CD14-positive monocyte (primary cell): ENCODE data around the gene F7. TPM values are rescaled to one million over a fixed set of nuclear protein-coding genes. Genes with fewer than 3 reads are reported as not detected.
"Not testable (repeated sequence)": the region's sequence is repeated elsewhere in the genome, so short reads cannot be mapped to it uniquely, and the experiment has no call there.

Experiments used
- DNase-seq, 3 donors: peaks; one replicate each; pipeline ENCODE4 v3.0.0-alpha.2; 2011 to 2022
- H2AFZ ChIP-seq: 2 replicates; pipeline ENCODE4 v1.6.0; 2012; ENCODE audit warnings: mild to moderate bottlenecking, low read depth, low read length, inconsistent platforms; ENCODE audit not compliant: insufficient read depth, poor library complexity, severe bottlenecking
- H3K27ac ChIP-seq, 2 donors: 1 replicate in 1 of 2; 2 replicates in 1 of 2; pipeline ENCODE4 v1.5.1; 2012 to 2013; ENCODE audit warnings: low read length in 2 of 2, control low read depth in 1 of 2, inconsistent platforms in 1 of 2, low read depth in 1 of 2, mild to moderate bottlenecking in 1 of 2
- H3K27me3 ChIP-seq, 2 donors: one replicate each; pipeline versions ENCODE4 v1.6.0 to v1.6.1; 2011 to 2013; ENCODE audit warnings: low read length in 2 of 2; ENCODE audit not compliant: control insufficient read depth in 2 of 2, insufficient read depth in 2 of 2
- H3K36me3 ChIP-seq, 2 donors: replicated peaks in 1 of 2; 1 replicate in 1 of 2; 2 replicates in 1 of 2; pipeline versions ENCODE4 v1.5.1 to v1.6.1; 2012 to 2013; ENCODE audit warnings: low read length in 2 of 2, control low read depth in 1 of 2, inconsistent platforms in 1 of 2, mild to moderate bottlenecking in 1 of 2; ENCODE audit not compliant: insufficient read depth in 2 of 2, control insufficient read depth in 1 of 2
- H3K4me1 ChIP-seq, 2 donors: 1 replicate in 1 of 2; 2 replicates in 1 of 2; pipeline versions ENCODE4 v1.5.1 to v1.6.1; 2012 to 2013; ENCODE audit warnings: low read length in 2 of 2, control low read depth in 1 of 2, inconsistent platforms in 1 of 2, mild to moderate bottlenecking in 1 of 2, moderate library complexity in 1 of 2; ENCODE audit not compliant: insufficient read depth in 2 of 2, control insufficient read depth in 1 of 2
- H3K4me2 ChIP-seq: replicated peaks from 2 replicates; pipeline ENCODE3; 2012; ENCODE audit warnings: low read length, moderate library complexity, mild to moderate bottlenecking; ENCODE audit not compliant: poor library complexity, severe bottlenecking; ENCODE audit errors: extremely low read depth
- H3K4me3 ChIP-seq, 3 experiments: fragments of 200-600 bp in 1 of 3; sonication (generic) in 1 of 3; replicated peaks in 1 of 3; 1 replicate in 2 of 3; 2 replicates in 1 of 3; pipeline ENCODE4 v1.5.1; 2011 to 2013; ENCODE audit warnings: low read length in 3 of 3, mild to moderate bottlenecking in 3 of 3, control low read depth in 2 of 3, low read depth in 2 of 3, inconsistent platforms in 1 of 3, moderate library complexity in 1 of 3
- H3K79me2 ChIP-seq: 2 replicates; pipeline ENCODE4 v1.6.0; 2012; ENCODE audit warnings: mild to moderate bottlenecking, control low read depth, inconsistent platforms, low read length, moderate library complexity; ENCODE audit not compliant: insufficient read depth
- H3K9ac ChIP-seq: 2 replicates; pipeline ENCODE4 v1.6.0; 2017; ENCODE audit warnings: low read length, mild to moderate bottlenecking; ENCODE audit not compliant: insufficient read depth, poor library complexity, severe bottlenecking
- H3K9me3 ChIP-seq, 2 donors: replicated peaks in 1 of 2; 1 replicate in 1 of 2; 2 replicates in 1 of 2; pipeline versions ENCODE4 v1.5.1 to v1.6.1; 2012 to 2013; ENCODE audit warnings: low read length in 2 of 2, control low read depth in 1 of 2; ENCODE audit not compliant: control insufficient read depth in 1 of 2, insufficient read depth in 1 of 2
- H4K20me1 ChIP-seq: 2 replicates; pipeline ENCODE4 v1.6.0; 2012; ENCODE audit warnings: mild to moderate bottlenecking, low read length, control low read depth, moderate library complexity; ENCODE audit not compliant: insufficient read depth
- H3K27ac Mint-ChIP-seq, 7 donors: one replicate each; pipeline ENCODE4 v1.8.0; 2020; ENCODE audit warnings: mild to moderate bottlenecking in 7 of 7, mixed read lengths in 7 of 7, moderate library complexity in 6 of 7, inconsistent platforms in 2 of 7
- H3K27me3 Mint-ChIP-seq, 3 donors: one replicate each; pipeline ENCODE4 v1.8.0; 2021 to 2022; ENCODE audit warnings: low read depth in 3 of 3, mild to moderate bottlenecking in 3 of 3, mixed read lengths in 3 of 3, moderate library complexity in 3 of 3, inconsistent platforms in 1 of 3
- H3K36me3 Mint-ChIP-seq, 2 donors: one replicate each; pipeline ENCODE4 v1.8.0; 2020; ENCODE audit warnings: mixed read lengths in 2 of 2, inconsistent platforms in 1 of 2, mild to moderate bottlenecking in 1 of 2
- H3K4me1 Mint-ChIP-seq: one replicate; pipeline ENCODE4 v1.8.0; 2020; ENCODE audit warnings: mild to moderate bottlenecking, mixed read lengths
- H3K4me3 Mint-ChIP-seq, 2 donors: one replicate each; pipeline ENCODE4 v1.8.0; 2020; ENCODE audit warnings: mild to moderate bottlenecking in 2 of 2, mixed read lengths in 2 of 2, moderate library complexity in 1 of 2
- H3K9me3 Mint-ChIP-seq, 7 donors: one replicate each; pipeline ENCODE4 v1.8.0; 2020 to 2022; ENCODE audit warnings: mixed read lengths in 7 of 7, mild to moderate bottlenecking in 6 of 7, moderate library complexity in 6 of 7, inconsistent platforms in 2 of 7
- WGBS: methylation state at CpG from one replicate; pipeline ENCODE4 v1.1.5; 2013; ENCODE audit warnings: missing lambda C conversion rate; ENCODE audit not compliant: insufficient coverage; 5-methylcytosine and 5-hydroxymethylcytosine counted together
- intact Hi-C, 2 donors: fragments of 100-400 bp; cut with micrococcal nuclease; formaldehyde crosslinking; loops; one replicate each; pipeline versions ENCODE4 v1.15.0 to v1.15.1; 2023
- polyA plus RNA-seq, 3 donors: library from polyadenylated mRNA; depleted of rRNA in 1 of 3; unstranded in 2 of 3; stranded (reverse) in 1 of 3; fragments of 300-500 nt in 2 of 3; fragments of >200 nt in 1 of 3; fragmentation: Illumina TruSeq in 2 of 3; gene quantifications; 1 replicate in 2 of 3; 2 replicates in 1 of 3; pipeline ENCODE4 v1.2.3, GENCODE V29; 2012 to 2021
- TF ChIP-seq, protein P1 (sequence below): fragments of 200-600 bp; IDR thresholded peaks from one replicate; pipeline ENCODE4 v1.8.0; 2022; ENCODE audit warnings: antibody characterized with exemption, mild to moderate bottlenecking

The F7 gene
- polyA plus RNA-seq, 3 donors: not detected

DNA sequence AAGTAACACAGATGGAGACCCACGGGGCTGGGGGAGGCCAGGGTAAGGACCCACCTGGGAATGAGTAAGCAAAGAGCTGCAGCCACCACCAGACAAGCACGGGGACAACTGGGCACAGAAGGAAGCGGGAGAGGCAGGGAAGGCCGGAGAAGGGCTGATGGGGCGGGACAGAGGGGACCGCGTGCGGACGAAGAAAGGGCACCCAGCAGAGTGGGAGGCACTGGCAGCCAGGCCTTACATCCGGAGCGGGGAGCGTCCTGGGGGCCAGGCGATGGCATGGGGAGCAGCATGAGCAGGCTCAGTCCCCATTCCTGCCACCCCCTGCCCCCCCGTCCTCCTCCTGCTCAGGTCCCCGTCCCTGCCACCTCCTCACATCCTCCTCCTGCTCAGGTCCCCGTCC lies 55.8 kb downstream of the F7 start:
- no peak overlapping the region for H3K4me2 ChIP-seq
- no peaks in the 10 kb centered on the region for H4K20me1 ChIP-seq
- no peak overlapping the region for H3K4me3 ChIP-seq
- H3K9ac ChIP-seq: no peak overlapping the region
- H3K36me3 ChIP-seq: no peaks in the 10 kb centered on the region
- H3K27me3 ChIP-seq: peaks cover 0 to 19% of the 10 kb centered on the region in 2 donors
- H3K27ac ChIP-seq: no peak overlapping the region
- H3K4me1 ChIP-seq: no peaks in the 10 kb centered on the region
- Mint-ChIP-seq H3K27ac (peak overlapping the region in 1 of 7 donors; percentile 38), H3K36me3 (no peaks in the 10 kb centered on the region), H3K27me3 (peaks cover 33 to 52% (median 50%) of the 10 kb centered on the region in 3 donors), H3K4me1 (no peaks in the 10 kb centered on the region), H3K9me3 (peaks cover 0 to 6% (median 1%) of the 10 kb centered on the region in 7 donors), H3K4me3 (peak overlapping the region in 1 of 2 donors; percentile 79)
- 42% methylated on average over 14 of the region's 16 CpGs for WGBS
- intact Hi-C loops: no loop called here
- no peaks in the 10 kb centered on the region for H3K9me3 ChIP-seq
- TF ChIP-seq, protein P1, sequence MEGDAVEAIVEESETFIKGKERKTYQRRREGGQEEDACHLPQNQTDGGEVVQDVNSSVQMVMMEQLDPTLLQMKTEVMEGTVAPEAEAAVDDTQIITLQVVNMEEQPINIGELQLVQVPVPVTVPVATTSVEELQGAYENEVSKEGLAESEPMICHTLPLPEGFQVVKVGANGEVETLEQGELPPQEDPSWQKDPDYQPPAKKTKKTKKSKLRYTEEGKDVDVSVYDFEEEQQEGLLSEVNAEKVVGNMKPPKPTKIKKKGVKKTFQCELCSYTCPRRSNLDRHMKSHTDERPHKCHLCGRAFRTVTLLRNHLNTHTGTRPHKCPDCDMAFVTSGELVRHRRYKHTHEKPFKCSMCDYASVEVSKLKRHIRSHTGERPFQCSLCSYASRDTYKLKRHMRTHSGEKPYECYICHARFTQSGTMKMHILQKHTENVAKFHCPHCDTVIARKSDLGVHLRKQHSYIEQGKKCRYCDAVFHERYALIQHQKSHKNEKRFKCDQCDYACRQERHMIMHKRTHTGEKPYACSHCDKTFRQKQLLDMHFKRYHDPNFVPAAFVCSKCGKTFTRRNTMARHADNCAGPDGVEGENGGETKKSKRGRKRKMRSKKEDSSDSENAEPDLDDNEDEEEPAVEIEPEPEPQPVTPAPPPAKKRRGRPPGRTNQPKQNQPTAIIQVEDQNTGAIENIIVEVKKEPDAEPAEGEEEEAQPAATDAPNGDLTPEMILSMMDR: no peak
- H2AFZ ChIP-seq: no peak overlapping the region
- no peak for DNase-seq
- no peaks in the 10 kb centered on the region for H3K79me2 ChIP-seq

GRCh38 chr13:113161975-113162374 lies 56.4 kb downstream of the F7 start:
- H3K9me3 Mint-ChIP-seq, H3K4me3 Mint-ChIP-seq, H3K4me3 ChIP-seq, DNase-seq, intact Hi-C loops, H3K4me1 Mint-ChIP-seq, H3K9me3 ChIP-seq, H3K9ac ChIP-seq, H3K36me3 ChIP-seq, H3K27ac Mint-ChIP-seq, H3K27ac ChIP-seq, H3K79me2 ChIP-seq, H4K20me1 ChIP-seq, H3K36me3 Mint-ChIP-seq, H3K4me2 ChIP-seq, H3K4me1 ChIP-seq, H2AFZ ChIP-seq: not testable (repeated sequence)
- peaks cover 33 to 52% (median 50%) of the 10 kb centered on the region in 3 donors for H3K27me3 Mint-ChIP-seq
- H3K27me3 ChIP-seq: peaks cover 0 to 19% of the 10 kb centered on the region in 2 donors
- no CpG with 5 or more reads among the region's 13 CpGs for WGBS
